Fibroblast of the aortic adventitia (primary cell): ENCODE results near the gene CD300H. TPM values are rescaled to one million over a fixed set of nuclear protein-coding genes. Genes with fewer than 3 reads are reported as not detected.
"Not testable (repeated sequence)": the region's sequence is repeated elsewhere in the genome, so short reads cannot be mapped to it uniquely, and the experiment has no call there.

Experiments used
- DNase-seq: peaks from one replicate; pipeline ENCODE4 v3.0.0-alpha.2; 2010; ENCODE audit warnings: low read depth
- H3K4me3 ChIP-seq: 2 replicates; pipeline ENCODE4 v1.5.1; 2011; ENCODE audit warnings: low read depth, mild to moderate bottlenecking, control low read depth, low read length, moderate library complexity
- total RNA-seq: library from RNA; depleted of rRNA; stranded (reverse); fragments of >200 nt; gene quantifications from 2 replicates; pipeline ENCODE4 v1.2.3, GENCODE V29; 2012; ENCODE audit warnings: low replicate concordance
- TF ChIP-seq, protein P1 (sequence below): IDR thresholded peaks from 2 replicates; pipeline ENCODE4 v1.5.1; 2011; ENCODE audit warnings: mild to moderate bottlenecking, low read length, control low read depth, inconsistent platforms; ENCODE audit not compliant: insufficient read depth

The CD300H gene
- total RNA-seq, 1 donor = not detected

DNA sequence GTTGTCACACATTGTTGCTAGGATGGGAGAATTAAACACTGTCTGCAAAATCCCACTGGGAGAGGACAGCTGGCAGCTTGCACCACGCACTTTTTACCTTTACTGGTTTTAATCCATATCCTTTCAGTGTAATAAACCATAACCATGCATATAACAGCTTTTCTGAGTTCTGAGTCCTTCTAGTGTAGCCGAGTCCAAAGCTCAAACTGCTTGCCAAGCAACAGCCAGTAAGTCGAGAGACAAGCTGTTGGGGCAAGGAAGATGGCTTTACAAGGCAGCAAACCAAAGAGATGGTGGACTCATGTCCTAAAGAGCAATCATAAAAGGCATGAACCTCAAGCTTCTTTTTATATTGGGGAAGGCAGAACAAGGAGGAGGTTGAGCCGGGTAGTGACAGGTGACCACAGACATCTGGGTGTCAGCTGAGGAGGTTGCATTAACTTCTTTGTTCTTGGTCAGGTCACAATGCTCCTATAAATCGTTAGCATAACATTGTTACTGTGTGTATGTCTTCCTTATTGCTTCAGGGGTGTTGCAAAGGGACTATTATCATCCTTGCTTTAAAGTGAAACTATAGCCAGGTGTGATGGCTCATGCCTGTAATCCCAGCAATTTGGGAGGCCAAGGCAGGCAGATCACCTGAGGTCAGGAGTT lies 7.3 kb upstream of the CD300H start:
- TF ChIP-seq, protein P1, sequence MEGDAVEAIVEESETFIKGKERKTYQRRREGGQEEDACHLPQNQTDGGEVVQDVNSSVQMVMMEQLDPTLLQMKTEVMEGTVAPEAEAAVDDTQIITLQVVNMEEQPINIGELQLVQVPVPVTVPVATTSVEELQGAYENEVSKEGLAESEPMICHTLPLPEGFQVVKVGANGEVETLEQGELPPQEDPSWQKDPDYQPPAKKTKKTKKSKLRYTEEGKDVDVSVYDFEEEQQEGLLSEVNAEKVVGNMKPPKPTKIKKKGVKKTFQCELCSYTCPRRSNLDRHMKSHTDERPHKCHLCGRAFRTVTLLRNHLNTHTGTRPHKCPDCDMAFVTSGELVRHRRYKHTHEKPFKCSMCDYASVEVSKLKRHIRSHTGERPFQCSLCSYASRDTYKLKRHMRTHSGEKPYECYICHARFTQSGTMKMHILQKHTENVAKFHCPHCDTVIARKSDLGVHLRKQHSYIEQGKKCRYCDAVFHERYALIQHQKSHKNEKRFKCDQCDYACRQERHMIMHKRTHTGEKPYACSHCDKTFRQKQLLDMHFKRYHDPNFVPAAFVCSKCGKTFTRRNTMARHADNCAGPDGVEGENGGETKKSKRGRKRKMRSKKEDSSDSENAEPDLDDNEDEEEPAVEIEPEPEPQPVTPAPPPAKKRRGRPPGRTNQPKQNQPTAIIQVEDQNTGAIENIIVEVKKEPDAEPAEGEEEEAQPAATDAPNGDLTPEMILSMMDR = no peak
- DNase-seq = no peak
- H3K4me3 ChIP-seq = no peak overlapping the region

DNA sequence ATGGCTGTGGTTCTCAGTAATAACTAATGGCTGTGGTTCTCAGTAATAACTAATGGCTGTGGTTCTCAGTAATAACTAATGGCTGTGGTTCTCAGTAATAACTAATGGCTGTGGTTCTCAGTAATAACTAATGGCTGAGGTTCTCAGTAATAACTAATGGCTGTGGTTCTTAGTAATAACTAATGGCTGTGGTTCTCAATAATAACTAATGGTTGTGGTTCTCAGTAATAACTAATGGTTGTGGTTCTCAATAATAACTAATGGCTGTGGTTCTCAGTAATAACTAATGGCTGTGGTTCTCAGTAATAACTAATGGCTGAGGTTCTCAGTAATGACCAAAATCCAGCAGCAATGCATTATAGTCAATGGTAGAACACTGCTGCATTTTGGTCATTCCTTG lies 6.3 kb upstream of the CD300H start:
- not testable (repeated sequence) for DNase-seq, H3K4me3 ChIP-seq

DNA sequence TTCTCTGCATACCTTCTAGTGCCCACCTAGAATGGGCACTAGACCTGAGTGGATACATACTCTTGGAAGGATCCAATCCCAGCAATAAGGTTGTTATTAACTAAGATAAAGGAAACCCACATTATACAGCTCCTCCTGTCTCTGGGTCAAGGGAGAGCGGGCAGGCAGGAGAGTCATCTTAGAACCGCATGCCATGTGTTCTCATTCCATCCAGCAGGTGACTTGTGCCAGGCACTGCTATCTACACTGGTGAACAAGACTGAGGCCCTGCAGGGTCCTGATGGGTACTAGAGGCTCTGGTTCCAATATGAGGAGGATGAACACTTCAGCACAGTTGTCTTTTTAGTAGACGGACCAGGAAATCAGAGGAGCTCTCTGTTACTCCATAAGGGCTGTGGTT lies 5.9 kb upstream of the CD300H start:
- TF ChIP-seq, protein P1 = no peak
- H3K4me3 ChIP-seq = no peak overlapping the region
- DNase-seq = no peak

DNA sequence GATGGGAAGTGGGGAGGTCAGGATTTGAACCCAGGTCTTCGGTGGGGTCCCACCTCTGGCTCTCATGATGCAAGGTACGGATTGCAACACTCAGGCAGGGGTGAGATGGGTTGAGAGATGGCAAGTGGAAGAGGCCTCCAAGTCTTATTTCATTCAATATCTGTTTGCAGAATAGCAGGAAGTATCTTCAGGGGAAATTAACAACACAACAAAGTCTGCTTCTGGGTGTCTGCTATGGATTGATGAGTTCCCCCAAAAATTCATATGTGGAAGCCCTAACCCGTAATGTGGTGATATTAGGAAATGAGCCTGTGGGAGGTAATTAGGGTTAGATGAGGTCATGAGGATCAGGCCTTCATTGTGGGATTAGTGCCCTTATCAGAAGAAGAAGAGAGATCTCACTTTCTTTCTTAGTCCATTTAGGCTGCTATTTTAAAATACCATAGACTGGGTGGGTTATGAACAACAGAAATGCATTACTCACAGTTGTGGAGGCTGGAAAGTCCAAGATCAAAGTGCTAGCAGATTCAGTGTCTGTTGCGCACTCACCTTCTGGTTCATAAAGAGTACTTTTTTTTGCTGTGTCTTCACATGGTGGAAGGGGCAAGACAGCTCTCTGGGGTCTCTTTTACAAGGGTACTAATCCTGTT lies 4.4 kb upstream of the CD300H start:
- no peak for DNase-seq
- TF ChIP-seq, protein P1 = no peak
- no peak overlapping the region for H3K4me3 ChIP-seq

DNA sequence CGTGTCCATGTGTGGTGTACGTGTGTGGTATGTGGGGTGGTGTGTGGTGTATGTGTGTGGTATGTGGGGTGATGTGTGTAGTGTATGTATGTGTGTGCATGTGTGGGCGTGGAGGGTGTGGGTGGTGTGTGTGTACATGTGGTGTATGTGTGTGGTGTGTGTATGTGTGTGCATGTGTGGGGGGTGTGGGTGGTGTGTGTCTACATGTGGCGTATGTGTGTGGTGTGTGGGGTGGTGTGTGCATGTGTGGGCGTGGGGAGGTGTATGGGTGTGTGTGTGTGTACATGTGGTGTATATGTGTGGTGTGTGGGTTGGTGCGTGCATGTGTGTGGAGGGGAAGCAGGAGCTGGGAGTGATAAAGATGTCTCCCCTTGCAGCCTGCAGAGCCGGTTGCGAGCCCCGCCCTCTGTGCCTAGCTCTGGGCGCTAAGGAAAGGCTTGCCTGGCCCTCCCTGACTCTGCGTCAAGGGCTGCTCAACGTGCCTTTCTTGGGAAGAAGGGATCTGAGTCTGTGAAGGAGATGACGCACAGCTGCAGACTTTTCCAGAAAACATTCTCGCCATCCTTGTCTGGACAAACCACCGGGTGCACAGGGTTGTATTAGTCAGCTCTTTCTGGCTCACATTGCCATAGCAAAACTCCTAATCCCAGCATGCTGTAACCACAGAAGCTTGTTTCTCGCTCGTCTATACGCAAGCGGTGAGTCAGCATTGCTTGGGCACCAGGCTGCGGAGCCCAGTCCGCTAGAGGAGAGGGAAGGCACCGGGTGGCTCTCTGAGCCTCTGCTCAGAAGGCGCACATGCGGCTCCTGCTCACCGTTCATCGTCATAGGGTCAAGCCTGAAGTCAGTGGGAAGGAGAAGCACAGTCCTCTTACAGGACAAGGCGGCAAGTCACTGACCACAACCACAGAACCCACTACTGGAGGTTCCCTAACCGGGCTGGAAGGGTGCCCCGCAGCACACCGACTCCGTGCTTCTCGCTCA lies 2.0 kb upstream of the CD300H start:
- DNase-seq = peak; percentile 94
- TF ChIP-seq, protein P1 = no peak
- H3K4me3 ChIP-seq = no peak overlapping the region

DNA sequence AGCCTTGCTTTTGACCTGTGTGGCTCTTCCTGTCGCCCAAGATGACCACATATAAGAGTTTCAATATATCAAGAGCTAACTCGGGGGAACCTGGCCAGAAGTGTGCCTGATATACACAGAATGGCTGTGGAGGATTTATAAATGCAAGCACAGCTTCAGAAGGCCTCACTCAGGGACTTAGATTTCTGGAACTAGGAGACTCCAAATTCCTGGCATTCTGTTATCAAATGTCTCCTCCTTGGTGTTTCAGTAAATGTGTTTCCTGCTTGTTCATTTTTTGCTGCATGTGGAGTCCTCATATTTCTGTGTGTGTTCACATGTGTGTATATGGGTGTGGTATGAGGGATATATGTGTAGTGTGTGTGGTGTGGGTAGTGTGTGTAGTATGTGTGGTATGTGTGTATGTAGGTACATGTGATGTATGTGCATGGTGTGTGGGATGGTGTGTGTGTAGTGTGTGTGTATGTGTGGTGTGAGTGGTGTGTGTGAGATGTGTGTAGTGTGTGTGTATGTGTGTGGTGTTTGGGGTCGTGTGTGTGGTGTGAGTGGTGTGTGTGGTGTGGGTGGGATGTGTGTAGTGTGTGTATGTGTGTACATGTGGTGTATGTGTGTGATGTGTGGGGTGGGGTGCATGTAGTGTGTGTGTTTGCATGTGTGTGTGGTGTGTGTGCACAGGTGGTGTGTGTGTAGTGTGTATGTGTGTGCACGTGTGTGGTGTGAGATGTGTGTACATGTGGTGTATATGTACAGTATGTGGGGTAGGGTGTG lies 981 bp upstream of the CD300H start:
- TF ChIP-seq, protein P1 = no peak
- no peak overlapping the region for H3K4me3 ChIP-seq
- DNase-seq = peak; percentile 59
